ENCODE measurements around the gene SLIT1.
"Not testable (repeated sequence)": the region's sequence is repeated elsewhere in the genome, so short reads cannot be mapped to it uniquely, and the experiment has no call there.

The SLIT1 gene

GRCh38 chr10:97040706-97041105 lies 145.1 kb downstream of the SLIT1 start:
- no peak for DNase-seq (ENCODE audit: low spot score)

GRCh38 chr10:97040248-97040584 lies 145.5 kb downstream of the SLIT1 start:
- DNase-seq (ENCODE audit: low spot score): no peak

- peak; percentile 18 for DNase-seq (ENCODE audit: low spot score)
Observed at GRCh38 chr10:97039538-97040247, 146.1 kb downstream of the SLIT1 start.

DNA sequence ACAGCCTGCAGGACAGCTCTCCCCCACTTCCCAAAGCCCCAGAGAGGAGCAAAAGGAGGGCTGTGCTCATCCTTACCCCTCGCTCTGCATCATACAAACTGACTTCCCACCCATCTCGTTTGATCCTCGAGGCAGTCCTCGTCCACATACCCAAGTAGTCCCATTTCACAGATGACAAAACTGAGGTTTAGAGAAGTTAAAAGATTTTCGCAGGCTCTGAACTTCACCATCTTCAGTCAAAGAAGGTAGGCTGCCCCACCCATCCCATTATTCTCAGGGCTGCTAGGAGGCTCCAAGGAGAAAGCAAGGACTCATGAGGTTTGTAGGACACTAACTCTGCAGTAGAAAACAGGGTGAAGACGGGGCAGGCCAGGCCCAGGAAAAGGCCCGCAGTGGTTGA lies 147.1 kb downstream of the SLIT1 start:
- DNase-seq (ENCODE audit: low spot score): no peak

DNA sequence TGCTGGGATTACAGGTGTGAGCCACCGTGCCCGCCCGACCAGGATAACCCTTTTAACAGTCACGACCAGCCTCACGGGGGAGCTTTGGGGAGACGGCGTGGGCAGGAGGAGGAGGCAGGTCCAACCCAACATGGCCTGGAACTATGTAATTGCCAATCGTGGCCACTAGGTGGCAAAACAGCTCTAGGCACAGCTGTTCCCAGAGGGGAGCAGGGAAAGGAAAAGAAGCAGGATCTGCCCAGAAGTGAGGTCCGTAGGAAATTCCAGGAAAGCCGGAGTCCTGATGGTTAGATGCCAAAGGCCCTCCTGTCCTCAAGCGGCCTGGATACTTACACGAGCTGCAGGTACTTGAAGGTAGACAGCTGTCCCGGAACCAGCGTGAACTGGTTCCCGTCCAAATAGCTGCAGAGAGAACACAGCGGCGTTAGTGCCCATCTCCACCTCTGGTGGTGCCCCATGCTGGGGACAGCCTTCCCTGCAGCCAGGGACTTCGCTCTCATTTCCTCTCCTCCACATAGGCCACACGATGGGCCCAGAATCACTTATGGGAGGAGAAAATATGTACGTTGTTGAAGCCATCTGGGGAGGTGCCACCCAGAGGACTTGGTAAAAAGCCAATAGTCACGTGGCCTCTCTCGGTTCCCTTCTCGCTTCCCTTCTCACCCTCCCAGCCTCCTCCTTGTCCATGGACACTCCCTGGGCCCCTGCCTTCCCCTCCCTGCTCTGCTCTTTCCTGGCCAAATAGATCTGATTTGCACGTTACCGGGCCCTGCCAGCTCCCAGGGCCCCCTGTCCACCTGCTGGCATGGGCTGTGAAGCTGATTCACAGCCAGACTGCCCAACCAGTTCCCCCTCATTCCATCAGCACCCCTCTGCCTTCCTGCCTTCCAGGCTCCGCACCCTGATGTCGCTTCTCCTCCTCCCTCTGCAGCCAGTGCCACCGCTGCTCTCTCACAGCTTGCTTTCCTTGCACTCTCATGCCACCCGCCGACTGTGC lies 148.1 kb downstream of the SLIT1 start:
- DNase-seq (ENCODE audit: low spot score): peak; percentile 85

GRCh38 chr10:97034958-97035769 lies 150.6 kb downstream of the SLIT1 start:
- no peak for DNase-seq (ENCODE audit: low spot score)

DNA sequence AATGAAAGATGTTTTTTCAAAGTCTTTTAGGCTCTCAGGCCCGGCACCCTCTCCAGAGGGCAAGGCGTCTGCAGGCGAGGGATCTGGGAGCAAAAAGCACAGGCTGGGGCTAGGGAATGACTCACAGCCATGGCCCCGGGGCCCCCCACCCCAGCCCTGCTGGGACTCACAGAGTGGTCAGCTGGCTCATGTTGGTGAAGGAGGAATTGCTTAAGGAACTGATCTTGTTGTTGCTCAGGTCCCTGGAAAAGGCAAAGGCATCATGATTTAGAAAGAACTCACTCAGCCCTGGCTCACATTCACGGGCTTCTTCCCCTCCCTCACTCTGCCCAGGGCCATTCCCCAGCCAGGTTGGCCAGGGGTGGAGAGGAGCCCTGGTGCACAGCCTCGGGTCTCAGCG lies 151.5 kb downstream of the SLIT1 start:
- DNase-seq (ENCODE audit: low spot score): no peak

DNA sequence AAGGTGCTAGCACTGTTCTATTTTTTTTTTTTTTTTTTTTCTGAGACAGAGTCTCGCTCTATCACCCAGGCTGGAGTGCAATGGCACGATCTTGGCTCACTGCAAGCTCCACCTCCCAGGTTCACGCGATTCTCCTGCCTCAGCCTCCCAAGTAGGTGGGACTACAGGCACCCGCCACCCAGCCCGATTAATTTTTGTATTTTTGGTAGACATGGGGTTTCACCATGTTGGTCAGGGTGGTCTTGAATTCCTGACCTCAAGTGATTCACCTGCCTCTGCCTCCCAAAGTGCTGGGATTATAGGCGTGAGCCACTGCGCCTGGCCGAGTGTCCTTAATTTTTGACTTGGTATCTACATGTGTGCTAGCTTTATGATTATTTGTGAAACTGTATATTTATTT lies 151.9 kb downstream of the SLIT1 start:
- DNase-seq (ENCODE audit: low spot score): not testable (repeated sequence)

GRCh38 chr10:97032624-97033023 lies 153.1 kb downstream of the SLIT1 start:
- DNase-seq (ENCODE audit: low spot score): no peak

DNA sequence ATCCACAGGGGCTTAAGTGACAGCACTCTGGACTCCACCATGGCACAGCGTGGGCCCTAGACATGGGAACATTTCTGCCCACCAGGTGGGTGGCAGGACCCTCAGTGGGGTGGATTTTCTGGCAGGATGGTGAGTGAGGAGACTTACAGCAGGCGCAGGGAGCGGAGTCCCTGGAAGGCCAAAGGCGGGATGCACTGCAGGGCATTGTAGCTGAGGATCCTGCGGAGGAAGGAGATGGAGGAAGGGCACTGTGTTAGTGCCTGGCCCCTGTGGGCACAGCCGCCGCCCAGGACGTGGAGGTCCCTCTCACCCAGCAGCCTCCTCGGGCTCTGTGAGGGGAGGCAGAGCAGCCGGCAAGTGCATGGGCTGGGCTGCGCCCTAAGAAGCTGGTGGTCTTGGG lies 154.3 kb downstream of the SLIT1 start:
- no peak for DNase-seq (ENCODE audit: low spot score)

DNA sequence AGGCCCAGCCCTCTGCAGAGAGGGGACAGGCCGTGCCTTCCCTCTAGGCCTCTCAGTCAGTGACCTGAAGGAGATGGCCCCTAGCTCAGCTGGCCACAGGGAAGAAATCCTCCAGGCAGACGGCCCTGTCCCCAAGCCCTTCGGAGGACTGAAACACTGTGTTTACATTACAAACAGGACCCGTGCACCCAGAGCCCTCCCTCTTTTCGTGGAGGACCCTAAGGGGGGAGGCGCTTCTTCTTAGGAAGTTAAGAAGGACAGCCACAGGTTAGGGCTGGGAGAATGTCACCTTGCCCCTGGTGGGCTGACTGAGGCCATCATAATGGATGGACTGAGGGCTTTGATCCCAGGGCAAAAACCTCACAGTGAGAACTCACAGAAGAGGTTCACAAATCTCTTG lies 154.9 kb downstream of the SLIT1 start:
- DNase-seq (ENCODE audit: low spot score): no peak

DNA sequence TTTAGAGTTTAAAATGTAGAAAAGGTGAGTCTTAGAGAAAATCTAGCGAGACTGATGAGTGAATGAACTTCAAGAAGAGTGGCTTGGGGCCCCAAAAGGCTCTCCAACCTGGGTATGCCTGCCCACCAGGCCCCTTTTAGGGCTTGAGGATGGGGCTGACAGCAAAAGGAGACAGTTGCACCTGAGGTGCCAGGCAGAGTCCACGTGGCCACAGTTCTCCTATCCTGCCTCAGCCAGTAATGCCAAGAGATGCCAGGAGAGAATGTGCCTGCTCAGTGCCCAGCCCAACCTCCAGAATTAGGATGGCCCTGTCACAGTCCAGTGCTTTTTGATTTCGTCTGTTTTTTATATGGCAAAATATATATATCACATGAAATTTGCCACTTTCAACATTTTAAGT lies 156.5 kb downstream of the SLIT1 start:
- no peak for DNase-seq (ENCODE audit: low spot score)

DNA sequence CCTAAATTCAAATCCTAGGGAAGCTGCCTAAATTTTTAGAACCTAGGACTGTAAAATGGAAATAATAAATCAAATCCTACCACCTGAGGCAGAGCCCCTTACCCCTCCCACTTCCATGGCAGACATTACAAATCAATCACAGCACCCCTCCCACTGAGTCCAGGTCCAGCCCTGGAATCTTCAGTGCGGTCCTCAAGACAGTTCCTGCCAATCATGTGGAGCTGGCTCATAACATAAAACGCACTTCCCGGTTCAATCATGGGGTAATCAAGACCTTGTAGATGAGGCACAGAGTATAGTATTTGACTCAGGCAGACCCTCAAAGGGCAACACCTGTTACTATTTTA lies 157.0 kb downstream of the SLIT1 start:
- DNase-seq (ENCODE audit: low spot score): no peak

DNA sequence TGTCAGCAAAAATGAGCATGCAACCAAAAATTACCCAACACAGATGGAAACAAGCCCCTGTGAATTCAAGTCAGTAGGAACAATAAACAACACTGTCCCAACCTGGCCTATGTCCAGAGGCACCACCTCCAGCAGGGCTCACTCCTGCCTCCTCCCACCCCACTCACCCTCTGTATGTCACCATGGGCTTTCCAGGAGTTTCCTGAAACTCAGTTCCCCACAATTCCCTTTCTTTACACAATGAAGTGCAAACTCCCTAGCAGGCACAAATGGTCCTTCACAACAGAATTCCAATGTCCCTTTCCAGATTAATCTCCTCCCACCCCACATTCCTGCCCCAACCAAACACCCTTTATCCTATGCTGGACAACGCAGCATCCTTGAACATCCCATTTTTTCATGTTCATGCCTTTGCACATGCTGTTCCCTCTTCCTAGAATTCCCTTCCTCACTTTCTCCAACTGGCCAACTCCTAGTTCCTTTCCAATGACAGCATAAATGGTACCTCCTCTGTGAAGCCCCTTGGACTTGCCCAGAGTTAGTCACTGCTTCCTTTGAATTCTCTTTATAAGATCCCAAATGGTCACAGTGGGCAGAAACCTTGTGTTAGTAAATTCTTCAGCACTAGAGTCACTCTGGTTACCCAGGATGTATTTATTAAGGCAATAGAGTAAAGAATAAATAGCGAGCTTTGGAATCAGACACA lies 157.5 kb downstream of the SLIT1 start:
- no peak for DNase-seq (ENCODE audit: low spot score)

DNA sequence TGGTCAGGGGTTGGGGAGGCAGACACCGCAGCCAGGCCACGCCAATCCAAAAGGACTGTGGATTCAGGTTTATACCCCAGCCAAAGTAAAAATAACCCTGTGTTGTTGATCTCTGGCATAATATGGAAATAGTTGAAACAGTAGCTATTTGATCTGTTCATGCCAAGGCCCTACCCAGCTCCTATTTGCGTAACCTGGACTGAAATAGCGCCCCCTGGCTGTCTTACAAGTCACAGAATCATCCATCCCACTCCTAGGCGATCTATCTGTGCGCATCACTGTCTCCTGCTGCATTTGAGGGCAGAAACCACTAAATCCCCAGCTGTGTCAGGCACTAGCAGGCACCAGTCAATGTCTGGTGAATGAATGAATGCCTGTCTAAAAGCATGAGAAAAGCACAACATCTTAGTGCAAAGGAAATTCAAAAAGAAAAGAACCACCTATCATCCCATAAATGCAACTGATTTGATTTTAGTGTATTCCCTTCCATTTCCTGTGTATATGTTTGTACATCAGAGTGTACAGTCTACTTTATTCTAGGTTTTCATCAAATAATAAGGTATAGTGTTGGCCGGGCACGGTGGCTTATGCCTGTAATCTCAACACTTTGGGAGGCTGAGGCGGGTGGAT lies 160.0 kb downstream of the SLIT1 start:
- peak; percentile 23 for DNase-seq (ENCODE audit: low spot score)

DNA sequence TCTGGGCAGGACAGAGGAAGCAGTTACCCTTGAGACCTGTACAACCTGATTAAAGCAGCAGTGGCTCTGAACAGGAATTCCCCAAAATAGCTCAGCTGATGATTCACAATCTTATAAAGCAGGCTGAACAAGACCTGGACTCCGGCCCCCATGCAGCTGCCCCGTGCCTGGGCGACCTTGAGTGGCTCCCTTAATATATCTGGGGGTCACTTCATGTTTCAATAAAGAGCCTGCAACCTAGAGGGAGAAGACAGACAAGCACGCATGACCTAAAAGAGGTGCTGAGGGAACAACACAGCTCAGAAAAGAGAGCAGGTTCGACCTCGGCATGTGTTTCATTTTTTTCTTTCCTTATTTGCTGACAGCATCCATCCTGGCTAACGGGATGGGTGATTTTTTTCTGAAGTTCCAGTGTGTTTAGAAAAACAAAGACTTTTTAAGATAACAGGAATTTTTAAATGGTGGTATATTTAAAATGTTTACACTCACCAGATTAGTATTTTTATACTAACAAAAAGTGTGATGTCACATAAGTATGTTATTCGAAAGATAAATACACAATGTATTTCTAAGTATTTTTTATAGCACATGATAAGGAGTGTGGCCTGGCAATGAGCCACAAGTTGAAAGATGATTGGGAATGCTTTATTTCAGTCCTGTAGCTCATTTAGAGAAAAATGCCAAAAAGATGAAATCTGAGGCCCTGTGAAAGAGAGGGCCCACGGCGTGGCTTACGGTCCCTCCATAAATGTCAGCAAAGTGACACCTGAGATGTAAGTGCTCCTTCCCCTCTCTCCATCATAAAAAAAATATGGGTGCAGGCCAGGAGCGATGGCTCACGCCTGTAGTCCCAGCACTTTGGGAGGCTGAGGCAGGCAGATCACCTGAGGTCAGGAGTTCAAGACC lies 161.3 kb downstream of the SLIT1 start:
- DNase-seq (ENCODE audit: low spot score): no peak

GRCh38 chr10:97023401-97024167 lies 162.2 kb downstream of the SLIT1 start:
- no peak for DNase-seq (ENCODE audit: low spot score)

DNA sequence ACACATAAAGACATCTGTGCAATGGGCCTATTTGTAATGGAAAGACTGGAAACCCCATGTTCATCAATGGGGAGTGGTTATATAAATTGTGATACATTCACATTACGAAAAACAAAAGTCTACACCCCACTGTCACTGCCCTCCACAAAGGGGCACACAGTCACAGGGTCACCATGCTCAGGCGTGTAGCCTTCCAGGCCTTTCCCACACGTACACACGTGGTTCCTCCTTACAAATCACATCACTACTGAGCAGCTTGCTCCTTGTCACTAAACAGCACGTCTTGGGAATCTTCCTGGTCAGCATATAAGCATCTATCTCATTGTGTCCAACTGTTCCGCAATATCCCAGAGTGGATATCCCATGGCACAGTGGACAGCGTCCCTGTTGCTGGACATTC lies 163.1 kb downstream of the SLIT1 start:
- DNase-seq (ENCODE audit: low spot score): no peak
